Testis (tissue), 2 donors: ENCODE results near the gene DIS3L2.

Source experiments
- CTCF ChIP-seq, 3 experiments: fragments of 450-650 bp in 2 of 3; fragments of 200-600 bp in 1 of 3; sonication (generic) in 1 of 3; IDR thresholded peaks; one replicate each; pipeline ENCODE4 v1.5.1; 2016 to 2019; ENCODE audit warnings: antibody characterized with exemption in 3 of 3, mild to moderate bottlenecking in 2 of 3, moderate library complexity in 1 of 3
- POLR2A ChIP-seq: fragments of 450-650 bp; IDR thresholded peaks from one replicate; pipeline ENCODE4 v1.6.1; 2017; ENCODE audit warnings: antibody characterized with exemption, mild to moderate bottlenecking, moderate library complexity

DNA sequence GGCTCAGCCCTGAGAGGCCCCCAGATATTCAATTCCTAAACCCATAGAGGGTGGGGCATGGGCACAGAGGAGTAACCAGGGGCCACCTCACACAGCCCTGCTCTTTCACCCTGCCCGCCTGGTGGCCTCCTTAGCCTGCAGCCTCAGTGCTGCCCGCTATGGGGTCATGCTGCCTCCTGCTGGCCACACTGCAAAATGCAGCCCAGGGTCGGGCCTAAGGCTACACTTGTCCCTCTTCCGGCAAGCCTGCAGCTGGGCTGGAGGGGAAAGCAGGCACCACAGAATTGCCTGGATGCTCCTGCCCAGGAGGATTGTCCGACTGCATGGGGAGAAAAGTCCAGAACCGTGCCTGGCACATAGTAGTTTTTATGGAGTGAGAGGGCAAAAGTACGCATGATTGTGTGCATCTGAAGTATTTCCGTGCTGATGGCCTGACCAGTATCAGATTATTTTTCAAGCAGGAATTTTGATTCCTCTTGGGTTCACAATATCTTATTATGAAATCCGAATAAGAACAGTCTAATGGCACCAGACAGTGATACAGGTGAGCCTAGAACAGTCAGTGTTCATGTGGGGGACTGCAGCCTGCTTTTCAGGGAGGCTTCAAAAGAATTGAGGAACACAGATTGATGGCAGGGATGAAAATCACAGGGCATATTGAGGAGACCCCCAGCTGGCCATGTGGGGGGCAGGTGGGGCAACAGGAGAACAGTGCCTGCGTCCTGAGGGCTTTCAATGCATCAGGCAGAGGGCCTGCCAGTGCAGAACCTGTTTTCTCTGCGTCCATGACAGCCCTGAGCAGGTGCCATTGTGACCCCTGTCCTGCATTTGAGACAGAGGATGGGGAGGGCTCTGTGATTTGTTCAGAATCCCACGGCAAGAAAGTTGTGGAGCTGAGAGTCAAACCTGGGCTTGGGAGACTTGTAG, 365.9 kb downstream of the DIS3L2 start:
- TF ChIP-seq CTCF (IDR thresholded peaks at IDR 0.05) = peak; percentile 84 to 87 (median 87)
- TF ChIP-seq POLR2A = no peak
